Mesothelial cell of epicardium (in vitro differentiated cells): ENCODE measurements around the gene ANKS1A. TPM values are rescaled to one million over a fixed set of nuclear protein-coding genes. Genes with fewer than 3 reads are reported as not detected.

ENCODE experiments used
- DNase-seq, 2 experiments: peaks; one replicate each; pipeline ENCODE4 v3.0.0; 2021; ENCODE audit warnings: low spot score in 2 of 2; ENCODE audit not compliant: unreplicated experiment in 2 of 2
- H3K27ac Mint-ChIP-seq: 2 replicates; pipeline ENCODE4 v1.8.0; 2021; ENCODE audit warnings: mixed read lengths
- H3K27me3 Mint-ChIP-seq: 2 replicates; pipeline ENCODE4 v1.8.0; 2021; ENCODE audit warnings: low read depth, mixed read lengths
- H3K36me3 Mint-ChIP-seq: 2 replicates; pipeline ENCODE4 v1.8.0; 2021; ENCODE audit warnings: mixed read lengths
- H3K4me1 Mint-ChIP-seq: 2 replicates; pipeline ENCODE4 v1.8.0; 2021; ENCODE audit warnings: mixed read lengths
- H3K4me3 Mint-ChIP-seq: 2 replicates; pipeline ENCODE4 v1.8.0; 2021; ENCODE audit warnings: mild to moderate bottlenecking, moderate library complexity, mixed read lengths
- H3K9me3 Mint-ChIP-seq: 2 replicates; pipeline ENCODE4 v1.8.0; 2021; ENCODE audit warnings: mixed read lengths
- CTCF ChIP-seq: fragments of 200-600 bp; sonication (generic); IDR thresholded peaks from one replicate; pipeline ENCODE4 v1.5.0; 2021; ENCODE audit warnings: antibody characterized with exemption; ENCODE audit not compliant: unreplicated experiment
- total RNA-seq: library from RNA; stranded (reverse); gene quantifications from 3 replicates; pipeline ENCODE4 v1.2.1, GENCODE V29; 2021

ANKS1A gene
- total RNA-seq, 1 donor from 2014 or later: 30.6 TPM

- no peaks in the 10 kb centered on the region for H3K27me3 Mint-ChIP-seq
Measured at GRCh38 chr6:35077713-35078105, 188.7 kb downstream of the ANKS1A start.

GRCh38 chr6:35078226-35078850 lies 189.3 kb downstream of the ANKS1A start:
- no peak for TF ChIP-seq CTCF

More at GRCh38 chr6:35077713-35078105, 188.7 kb downstream of the ANKS1A start:
- Mint-ChIP-seq H3K36me3 (peaks cover 17% of the 10 kb centered on the region), H3K9me3 (no peaks in the 10 kb centered on the region), H3K27ac (no peak overlapping the region), H3K4me1 (no peaks in the 10 kb centered on the region), H3K4me3 (no peak overlapping the region)
- DNase-seq: no peak
- no peak for TF ChIP-seq CTCF

GRCh38 chr6:35078896-35079295 lies 189.8 kb downstream of the ANKS1A start:
- Mint-ChIP-seq H3K27ac (no peak overlapping the region), H3K4me3 (no peak overlapping the region), H3K9me3 (no peaks in the 10 kb centered on the region), H3K27me3 (no peaks in the 10 kb centered on the region), H3K36me3 (peaks cover 20% of the 10 kb centered on the region), H3K4me1 (no peaks in the 10 kb centered on the region)
- no peak for DNase-seq
- no peak for TF ChIP-seq CTCF

More at GRCh38 chr6:35078226-35078850, 189.3 kb downstream of the ANKS1A start:
- H3K4me3 Mint-ChIP-seq: no peak overlapping the region
- H3K4me1 Mint-ChIP-seq: no peaks in the 10 kb centered on the region
- H3K27me3 Mint-ChIP-seq: no peaks in the 10 kb centered on the region
- no peaks in the 10 kb centered on the region for H3K9me3 Mint-ChIP-seq
- peaks cover 17% of the 10 kb centered on the region for H3K36me3 Mint-ChIP-seq
- no peak for DNase-seq
- H3K27ac Mint-ChIP-seq: no peak overlapping the region

- Mint-ChIP-seq H3K9me3 (no peaks in the 10 kb centered on the region), H3K36me3 (peaks cover 17% of the 10 kb centered on the region), H3K27ac (no peak overlapping the region), H3K4me3 (no peak overlapping the region), H3K27me3 (no peaks in the 10 kb centered on the region), H3K4me1 (no peaks in the 10 kb centered on the region)
- no peak for DNase-seq
- no peak for TF ChIP-seq CTCF
Measured at GRCh38 chr6:35079311-35080000, 190.4 kb downstream of the ANKS1A start.

- no peaks in the 10 kb centered on the region for H3K4me1 Mint-ChIP-seq
- H3K4me3 Mint-ChIP-seq: no peak overlapping the region
- H3K36me3 Mint-ChIP-seq: peaks cover 16% of the 10 kb centered on the region
- H3K9me3 Mint-ChIP-seq: no peaks in the 10 kb centered on the region
- DNase-seq: no peak
- no peaks in the 10 kb centered on the region for H3K27me3 Mint-ChIP-seq
- H3K27ac Mint-ChIP-seq: no peak overlapping the region
- TF ChIP-seq CTCF: no peak
Measured at GRCh38 chr6:35080016-35080680, 191.1 kb downstream of the ANKS1A start.
